ENCODE measurements around the gene CAPN9.

DNA sequence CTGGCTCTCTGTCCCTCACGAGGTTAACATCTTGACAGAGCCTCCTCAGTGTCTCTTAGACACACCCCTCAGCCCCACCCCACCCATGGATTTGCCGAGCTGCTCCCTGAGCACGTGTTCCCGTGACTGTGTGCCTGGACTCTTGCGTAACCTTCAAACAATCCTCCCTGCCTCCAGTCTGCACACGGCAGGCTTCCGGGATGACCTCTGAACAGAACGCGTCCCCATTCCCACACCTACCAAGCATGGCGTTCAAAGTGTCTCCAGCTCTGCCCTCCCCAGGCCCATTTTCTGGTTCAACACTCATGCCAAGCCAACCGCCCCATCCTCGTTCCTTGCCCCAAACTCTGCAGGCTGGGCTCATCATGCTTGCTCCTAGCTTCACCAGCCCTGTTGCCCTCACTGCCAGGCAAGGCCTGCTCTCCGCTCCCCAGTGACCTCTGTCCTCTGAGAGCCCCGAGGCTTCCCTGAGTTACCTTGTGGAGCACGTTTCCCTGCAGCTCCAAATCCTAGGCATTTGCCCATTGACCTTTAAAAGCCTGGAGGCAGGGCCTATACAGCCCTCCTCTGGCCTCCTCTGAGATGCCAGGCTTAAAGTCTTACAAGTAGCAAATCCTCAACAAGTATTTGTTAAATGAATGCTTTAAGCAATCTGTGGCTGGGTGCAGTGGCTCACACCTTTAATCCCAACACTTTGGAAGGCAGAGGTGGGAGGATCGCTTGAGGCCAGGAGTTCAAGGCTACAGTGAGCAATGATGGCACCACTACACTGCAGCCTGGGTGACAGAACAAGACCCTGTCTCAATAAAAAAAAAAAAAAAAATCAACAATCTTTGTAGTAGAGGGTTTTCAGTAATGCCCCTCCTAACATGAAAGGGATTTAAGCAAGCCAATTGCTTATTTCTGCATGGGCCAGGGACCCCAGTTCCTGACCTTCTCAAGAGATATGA is 38.3 kb upstream of the CAPN9 start:
- TF ChIP-seq SP2 (IDR thresholded peaks at IDR 0.05; ENCODE audit: extremely low read depth, low read depth, low read length, poor library complexity, severe bottlenecking), result no peak
- TF ChIP-seq CHD1 (IDR thresholded peaks at IDR 0.05; ENCODE audit: low read length), result no peak
- no peak for TF ChIP-seq POLR2AphosphoS2 (IDR thresholded peaks at IDR 0.05; ENCODE audit: low read length)
